ENCODE data around the gene TMPRSS6. TPM values are rescaled to one million over a fixed set of nuclear protein-coding genes. Genes with fewer than 3 reads are reported as not detected.

TMPRSS6 gene
- total RNA-seq, 1 donor from 2014 or later: not detected

GRCh38 chr22:37121887-37122591 is 12.5 kb upstream of the TMPRSS6 start:
- no peak for ATAC-seq (ENCODE audit: poor library complexity)
- DNase-seq: no peak
- intact Hi-C loops (cut with DNase I): no loop called here

GRCh38 chr22:37120569-37121340 is 11.2 kb upstream of the TMPRSS6 start:
- no peak for ATAC-seq (ENCODE audit: poor library complexity)
- intact Hi-C loops (cut with DNase I): no loop called here
- no peak for DNase-seq

GRCh38 chr22:37119872-37120271 is 10.4 kb upstream of the TMPRSS6 start:
- ATAC-seq (ENCODE audit: poor library complexity): no peak
- no peak for DNase-seq
- intact Hi-C loops (cut with DNase I): no loop called here

- ATAC-seq (ENCODE audit: poor library complexity): no peak
- DNase-seq: no peak
- intact Hi-C loops (cut with DNase I): no loop called here
Measured at GRCh38 chr22:37118083-37118482, 8.6 kb upstream of the TMPRSS6 start.

DNA sequence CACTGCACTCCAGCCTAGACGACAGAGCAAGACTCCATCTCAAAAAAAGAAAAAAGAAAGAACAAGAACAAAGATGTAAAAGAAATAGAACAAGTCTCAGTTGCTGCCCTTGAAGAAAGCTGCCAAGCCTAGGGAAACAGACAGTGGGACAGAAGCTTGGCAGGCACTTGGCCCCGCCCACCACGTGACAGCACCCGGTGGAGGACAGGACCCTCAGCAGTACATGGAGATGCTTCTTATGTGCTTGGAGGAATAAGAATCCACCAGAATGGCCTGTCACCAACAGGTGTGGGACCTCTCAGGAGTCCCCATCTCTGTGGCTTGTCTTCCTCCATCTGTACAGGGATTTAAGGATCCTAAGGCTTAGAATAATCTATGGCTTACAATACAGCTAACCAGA is 7.6 kb upstream of the TMPRSS6 start:
- intact Hi-C loops (cut with DNase I): no loop called here
- no peak for ATAC-seq (ENCODE audit: poor library complexity)
- no peak for DNase-seq

- ATAC-seq (ENCODE audit: poor library complexity) (no peak), DNase-seq (no peak)
- intact Hi-C loops (cut with DNase I): no loop called here
Measured at GRCh38 chr22:37115032-37115431, 5.5 kb upstream of the TMPRSS6 start.

DNA sequence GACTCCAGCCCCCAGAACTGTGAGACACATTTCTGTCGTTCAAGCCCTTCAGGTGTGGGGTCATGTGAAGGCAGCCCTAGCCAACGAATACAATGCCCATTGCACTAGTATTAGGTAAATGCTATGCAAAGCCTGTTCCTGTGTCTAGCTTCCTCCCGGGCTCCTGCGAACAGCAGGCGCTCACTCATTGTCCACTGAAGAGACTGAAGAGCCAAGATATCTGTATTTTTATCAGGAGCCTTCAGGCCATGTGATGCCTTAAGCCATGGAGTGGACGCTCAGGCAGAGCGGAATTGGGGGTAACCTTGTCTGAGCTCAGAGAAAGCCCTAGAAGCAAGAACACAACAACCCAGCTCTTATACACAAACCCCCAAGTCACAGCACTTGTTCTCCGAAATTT is 4.2 kb upstream of the TMPRSS6 start:
- intact Hi-C loops (cut with DNase I): no loop called here
- ATAC-seq (ENCODE audit: poor library complexity): no peak

GRCh38 chr22:37112084-37112728 is 2.7 kb upstream of the TMPRSS6 start:
- intact Hi-C loops (cut with DNase I): no loop called here
- no peak for DNase-seq
- no peak for ATAC-seq (ENCODE audit: poor library complexity)

More for the DNA sequence above, 4.2 kb upstream of the TMPRSS6 start:
- DNase-seq: no peak

GRCh38 chr22:37111156-37111717 is 1.7 kb upstream of the TMPRSS6 start:
- intact Hi-C loops (cut with DNase I): no loop called here
- ATAC-seq (ENCODE audit: poor library complexity) (no peak), DNase-seq (no peak)

GRCh38 chr22:37107816-37108621 is 1.5 kb downstream of the TMPRSS6 start:
- no peak for ATAC-seq (ENCODE audit: poor library complexity)

DNA sequence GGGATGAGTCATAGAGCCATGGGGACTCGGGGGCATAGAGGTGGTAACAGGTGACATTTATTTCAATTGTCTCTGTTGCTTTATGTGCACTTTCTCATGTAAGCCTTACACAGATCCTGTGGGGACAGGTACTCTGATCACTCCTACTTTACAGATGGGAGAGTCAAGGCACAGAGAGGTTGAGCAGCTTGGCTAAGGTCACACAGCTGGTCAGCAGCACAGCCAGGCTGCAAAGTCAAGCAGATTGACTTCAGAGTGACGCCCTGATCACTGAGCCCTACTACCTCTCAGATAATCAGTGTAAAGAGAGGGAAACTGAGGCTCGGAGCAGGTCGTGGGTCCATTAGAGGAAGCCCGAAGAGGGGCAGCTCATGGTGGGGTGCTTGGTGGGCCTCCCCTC is 3.5 kb downstream of the TMPRSS6 start:
- intact Hi-C loops (cut with DNase I): no loop called here
- DNase-seq: no peak
- no peak for ATAC-seq (ENCODE audit: poor library complexity)

More at GRCh38 chr22:37107816-37108621, 1.5 kb downstream of the TMPRSS6 start:
- intact Hi-C loops (cut with DNase I): no loop called here
- no peak for DNase-seq

DNA sequence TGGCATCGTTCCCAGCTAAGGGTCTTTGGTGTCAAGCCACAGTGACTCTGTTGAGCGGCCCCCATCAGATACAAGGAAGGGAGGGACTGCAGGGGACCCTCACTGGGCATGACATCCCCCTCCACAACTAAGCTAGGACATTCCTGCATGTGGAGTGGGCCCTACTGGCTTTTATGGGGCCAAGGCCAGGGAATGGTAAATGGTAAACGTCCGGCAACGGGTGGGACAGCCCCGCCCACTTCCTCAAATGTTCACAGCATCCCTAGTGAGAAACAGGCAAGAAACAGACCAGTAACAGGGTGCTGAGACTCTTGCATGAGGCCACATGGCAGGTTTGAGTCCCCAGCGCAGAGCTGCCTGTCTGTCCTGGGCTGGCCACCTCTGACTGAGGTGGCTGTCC is 4.4 kb downstream of the TMPRSS6 start:
- intact Hi-C loops (cut with DNase I): no loop called here
- DNase-seq (no peak), ATAC-seq (ENCODE audit: poor library complexity) (no peak)

GRCh38 chr22:37103656-37104452 is 5.7 kb downstream of the TMPRSS6 start:
- ATAC-seq (ENCODE audit: poor library complexity) (no peak), DNase-seq (no peak)
- intact Hi-C loops (cut with DNase I): no loop called here

GRCh38 chr22:37103151-37103550 is 6.4 kb downstream of the TMPRSS6 start:
- intact Hi-C loops (cut with DNase I): no loop called here
- DNase-seq: no peak
- no peak for ATAC-seq (ENCODE audit: poor library complexity)

GRCh38 chr22:37101311-37102066 is 8.0 kb downstream of the TMPRSS6 start:
- intact Hi-C loops (cut with DNase I): no loop called here

GRCh38 chr22:37100589-37101127 is 8.9 kb downstream of the TMPRSS6 start:
- DNase-seq (no peak), ATAC-seq (ENCODE audit: poor library complexity) (no peak)
- intact Hi-C loops (cut with DNase I): no loop called here

More at GRCh38 chr22:37101311-37102066, 8.0 kb downstream of the TMPRSS6 start:
- DNase-seq (no peak), ATAC-seq (ENCODE audit: poor library complexity) (no peak)

Measured in Right ventricle myocardium superior (tissue), 1 donor.